Muscle of leg (tissue), 16 donors: ENCODE results near the gene SEPTIN14. TPM values are rescaled to one million over a fixed set of nuclear protein-coding genes. Genes with fewer than 3 reads are reported as not detected.
"Not testable (repeated sequence)": the region's sequence is repeated elsewhere in the genome, so short reads cannot be mapped to it uniquely, and the experiment has no call there.

Experiments
- DNase-seq: peaks from one replicate; pipeline ENCODE4 v3.0.0; 2013
- H3K27ac ChIP-seq: one replicate; pipeline ENCODE4 v1.5.1; 2013; ENCODE audit warnings: mild to moderate bottlenecking, low read length, control low read depth
- H3K27me3 ChIP-seq: one replicate; pipeline ENCODE4 v1.6.1; 2013; ENCODE audit warnings: low read length; ENCODE audit not compliant: control insufficient read depth, insufficient read depth
- H3K36me3 ChIP-seq: one replicate; pipeline ENCODE4 v1.6.1; 2013; ENCODE audit warnings: low read length; ENCODE audit not compliant: control insufficient read depth, insufficient read depth
- H3K4me1 ChIP-seq: one replicate; pipeline ENCODE4 v1.6.1; 2013; ENCODE audit warnings: low read length; ENCODE audit not compliant: control insufficient read depth, insufficient read depth
- H3K4me3 ChIP-seq: one replicate; pipeline ENCODE4 v1.5.1; 2013; ENCODE audit warnings: low read length, control low read depth
- H3K9me3 ChIP-seq: replicated peaks from 2 replicates; pipeline ENCODE4 v1.6.1; 2013; ENCODE audit warnings: low read depth, low read length; ENCODE audit not compliant: control insufficient read depth
- WGBS: methylation state at CpG from one replicate; pipeline ENCODE4 v1.1.5; 2013; ENCODE audit warnings: missing lambda C conversion rate; ENCODE audit not compliant: insufficient coverage; 5-methylcytosine and 5-hydroxymethylcytosine counted together
- long read RNA-seq, 11 donors: transcript quantifications; one replicate each; lab custom pipeline, GENCODE V29; 2026
- polyA plus RNA-seq, 8 donors: library from polyadenylated mRNA; unstranded; fragments of 120-200 nt; gene quantifications; one replicate each; pipeline versions ENCODE4 v1.2.1 to v1.2.3, GENCODE V29; 2013; ENCODE audit warnings: inconsistent platforms in 1 of 8, low replicate concordance in 1 of 8; ENCODE audit not compliant: insufficient read length in 8 of 8, insufficient read depth in 1 of 8
- total RNA-seq: library from RNA; stranded (reverse); fragments of 120-200 nt; gene quantifications from one replicate; pipeline ENCODE4 v1.2.4, GENCODE V29; 2013

Gene SEPTIN14
- not detected for total RNA-seq
- polyA plus RNA-seq: under 1 TPM; 0.06 to 0.28 (median 0.11) TPM
- long read RNA-seq, donor 1: 0 reads
- long read RNA-seq, donor 2: 0 reads
- long read RNA-seq, donor 3: 0 reads
- long read RNA-seq, donor 4: 0 reads
- long read RNA-seq, donor 5: 0 reads
- long read RNA-seq, donor 6: 0 reads
- long read RNA-seq, donor 7: 0 reads
- long read RNA-seq, donor 8, partial matches to known transcripts: 20 of 20 reads
- long read RNA-seq, donor 8, other reads (novel, unspliced or antisense): 0 of 20 reads
- long read RNA-seq, donor 9: 0 reads
- long read RNA-seq, donor 10, partial matches to known transcripts: 48 of 87 reads
- long read RNA-seq, donor 10, other reads (novel, unspliced or antisense): 39 of 87 reads
- long read RNA-seq, donor 11: 0 reads

- not testable (repeated sequence) for H3K4me3 ChIP-seq, H3K9me3 ChIP-seq, H3K27ac ChIP-seq, DNase-seq, H3K27me3 ChIP-seq, H3K36me3 ChIP-seq, H3K4me1 ChIP-seq
- WGBS: no CpG with 5 or more reads among the region's 2 CpGs
Measured at GRCh38 chr7:55862652-55863051, at the start of gene SEPTIN14. SEPTIN14 (minus strand) TSS chr7:55862752; CDS start chr7:55861996, 756 bp downstream.

- Histone ChIP-seq H3K9me3 (no peaks in the 10 kb centered on the region), H3K4me3 (no peak overlapping the region), H3K36me3 (peaks cover 13% of the 10 kb centered on the region), H3K27me3 (no peaks in the 10 kb centered on the region), H3K27ac (no peak overlapping the region), H3K4me1 (no peaks in the 10 kb centered on the region)
- DNase-seq: no peak
- 92% methylated on average over 2 of the region's 8 CpGs for WGBS
Measured at GRCh38 chr7:55903985-55904759, 41.6 kb upstream of the SEPTIN14 start.

- not testable (repeated sequence) for H3K4me1 ChIP-seq, H3K9me3 ChIP-seq, H3K36me3 ChIP-seq, DNase-seq, H3K4me3 ChIP-seq, H3K27ac ChIP-seq, H3K27me3 ChIP-seq
- WGBS: 100% methylated on average over 1 of the region's 1 CpG
Measured at GRCh38 chr7:55901059-55901458, 38.5 kb upstream of the SEPTIN14 start.

GRCh38 chr7:55898287-55898686 is 35.7 kb upstream of the SEPTIN14 start:
- H3K36me3 ChIP-seq: no peaks in the 10 kb centered on the region
- no peaks in the 10 kb centered on the region for H3K4me1 ChIP-seq
- no peaks in the 10 kb centered on the region for H3K9me3 ChIP-seq
- no peak for DNase-seq
- H3K27me3 ChIP-seq: no peaks in the 10 kb centered on the region
- no peak overlapping the region for H3K27ac ChIP-seq
- 96% methylated on average over 4 of the region's 4 CpGs for WGBS
- no peak overlapping the region for H3K4me3 ChIP-seq

GRCh38 chr7:55895021-55895420 is 32.5 kb upstream of the SEPTIN14 start:
- WGBS: no CpG with 5 or more reads among the region's 4 CpGs
- no peaks in the 10 kb centered on the region for H3K36me3 ChIP-seq

GRCh38 chr7:55893940-55894339 is 31.4 kb upstream of the SEPTIN14 start:
- no peaks in the 10 kb centered on the region for H3K4me1 ChIP-seq
- H3K4me3 ChIP-seq: no peak overlapping the region
- no peak for DNase-seq
- H3K27me3 ChIP-seq: no peaks in the 10 kb centered on the region
- H3K27ac ChIP-seq: no peak overlapping the region
- no peaks in the 10 kb centered on the region for H3K9me3 ChIP-seq
- no peaks in the 10 kb centered on the region for H3K36me3 ChIP-seq

More at GRCh38 chr7:55895021-55895420, 32.5 kb upstream of the SEPTIN14 start:
- H3K27ac ChIP-seq: no peak overlapping the region
- no peak overlapping the region for H3K4me3 ChIP-seq
- no peaks in the 10 kb centered on the region for H3K9me3 ChIP-seq
- DNase-seq: no peak
- H3K27me3 ChIP-seq: no peaks in the 10 kb centered on the region
- H3K4me1 ChIP-seq: no peaks in the 10 kb centered on the region

- H3K27ac ChIP-seq, H3K4me1 ChIP-seq, H3K27me3 ChIP-seq, H3K36me3 ChIP-seq, H3K9me3 ChIP-seq: not testable (repeated sequence)
- WGBS: 65% methylated on average over 7 of the region's 10 CpGs
- DNase-seq: peak; percentile 15
- H3K4me3 ChIP-seq: peak overlapping the region; percentile 47
Measured at GRCh38 chr7:55888378-55888777, 25.8 kb upstream of the SEPTIN14 start.

- peak; percentile 49 for DNase-seq
- H3K27ac ChIP-seq: peak overlapping the region; percentile 57
- no CpG with 5 or more reads among the region's 38 CpGs for WGBS
- H3K27me3 ChIP-seq: no peaks in the 10 kb centered on the region
- H3K9me3 ChIP-seq: no peaks in the 10 kb centered on the region
- peak overlapping the region; percentile 47 for H3K4me3 ChIP-seq
- H3K4me1 ChIP-seq: peaks cover 4% of the 10 kb centered on the region
- H3K36me3 ChIP-seq: no peaks in the 10 kb centered on the region
Measured at GRCh38 chr7:55887821-55888247, 25.3 kb upstream of the SEPTIN14 start.

GRCh38 chr7:55884321-55884720 is 21.8 kb upstream of the SEPTIN14 start:
- peaks cover 4% of the 10 kb centered on the region for H3K4me1 ChIP-seq

DNA sequence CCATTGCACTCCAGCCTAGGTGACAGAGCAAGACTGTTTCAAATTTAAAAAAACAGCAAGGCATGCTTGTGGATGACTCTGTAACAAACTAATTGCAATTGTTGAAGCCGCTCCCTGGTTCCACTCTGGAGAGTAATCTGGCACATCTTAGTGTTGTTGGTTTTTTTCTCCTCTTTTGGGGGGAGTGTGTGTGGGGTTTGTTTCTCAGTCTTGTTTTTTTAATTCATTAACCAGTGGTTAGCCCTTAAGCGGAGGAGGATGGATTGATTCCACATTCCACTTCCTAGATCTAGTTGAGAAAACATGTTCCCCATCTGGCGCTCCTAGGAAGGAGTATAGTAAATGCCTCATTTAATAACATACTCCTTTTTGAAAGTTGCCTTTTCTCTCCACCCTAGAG is 16.1 kb upstream of the SEPTIN14 start:
- H3K27me3 ChIP-seq: no peaks in the 10 kb centered on the region
- DNase-seq: no peak
- no peak overlapping the region for H3K27ac ChIP-seq
- H3K36me3 ChIP-seq: no peaks in the 10 kb centered on the region
- no peaks in the 10 kb centered on the region for H3K4me1 ChIP-seq
- 40% methylated on average over 1 of the region's 3 CpGs for WGBS
- H3K9me3 ChIP-seq: no peaks in the 10 kb centered on the region
- no peak overlapping the region for H3K4me3 ChIP-seq

More at GRCh38 chr7:55884321-55884720, 21.8 kb upstream of the SEPTIN14 start:
- H3K27me3 ChIP-seq: no peaks in the 10 kb centered on the region
- H3K36me3 ChIP-seq: no peaks in the 10 kb centered on the region
- no peak overlapping the region for H3K4me3 ChIP-seq
- H3K27ac ChIP-seq: no peak overlapping the region
- H3K9me3 ChIP-seq: no peaks in the 10 kb centered on the region
- no peak for DNase-seq
- no CpG with 5 or more reads among the region's 3 CpGs for WGBS
